Ishikawa (cell line): ENCODE results near the gene FAM163B.

Experiments
- CEBPB ChIP-seq: IDR thresholded peaks from 2 replicates; pipeline ENCODE4 v1.6.1; 2012
- CREB1 ChIP-seq: IDR thresholded peaks from 2 replicates; pipeline ENCODE4 v1.6.1; 2012; ENCODE audit warnings: low read depth
- EGR1 ChIP-seq: IDR thresholded peaks from 2 replicates; pipeline ENCODE4 v1.6.1; 2012
- EP300 ChIP-seq: IDR thresholded peaks from 2 replicates; pipeline ENCODE4 v1.6.1; 2012; ENCODE audit warnings: borderline replicate concordance
- FOXM1 ChIP-seq: IDR thresholded peaks from 2 replicates; pipeline ENCODE4 v1.6.1; 2012; ENCODE audit warnings: low read depth, borderline replicate concordance
- NFIC ChIP-seq: IDR thresholded peaks from 2 replicates; pipeline ENCODE4 v1.6.1; 2012
- RAD21 ChIP-seq: IDR thresholded peaks from 2 replicates; pipeline ENCODE4 v1.6.1; 2012; ENCODE audit warnings: low read depth
- TAF1 ChIP-seq: IDR thresholded peaks from 2 replicates; pipeline ENCODE4 v1.6.1; 2012; ENCODE audit warnings: low read depth, mild to moderate bottlenecking
- TCF12 ChIP-seq: IDR thresholded peaks from 2 replicates; pipeline ENCODE4 v1.6.1; 2012; ENCODE audit warnings: low read depth
- TEAD4 ChIP-seq: IDR thresholded peaks from 2 replicates; pipeline ENCODE4 v1.6.1; 2012
- YY1 ChIP-seq: IDR thresholded peaks from 2 replicates; pipeline ENCODE4 v1.6.1; 2012; ENCODE audit warnings: low read depth
- ZBTB7A ChIP-seq: IDR thresholded peaks from 2 replicates; pipeline ENCODE4 v1.6.1; 2012; ENCODE audit warnings: low read depth
- TF ChIP-seq, protein P1 (sequence below): IDR thresholded peaks from 2 replicates; pipeline ENCODE4 v1.6.1; 2012
- TF ChIP-seq, protein P2 (sequence below): IDR thresholded peaks from 2 replicates; pipeline ENCODE4 v1.6.1; 2012
- TF ChIP-seq, protein P3 (sequence below): IDR thresholded peaks from 2 replicates; pipeline ENCODE4 v1.6.1; 2012; ENCODE audit warnings: low read depth, mild to moderate bottlenecking

Gene FAM163B

DNA sequence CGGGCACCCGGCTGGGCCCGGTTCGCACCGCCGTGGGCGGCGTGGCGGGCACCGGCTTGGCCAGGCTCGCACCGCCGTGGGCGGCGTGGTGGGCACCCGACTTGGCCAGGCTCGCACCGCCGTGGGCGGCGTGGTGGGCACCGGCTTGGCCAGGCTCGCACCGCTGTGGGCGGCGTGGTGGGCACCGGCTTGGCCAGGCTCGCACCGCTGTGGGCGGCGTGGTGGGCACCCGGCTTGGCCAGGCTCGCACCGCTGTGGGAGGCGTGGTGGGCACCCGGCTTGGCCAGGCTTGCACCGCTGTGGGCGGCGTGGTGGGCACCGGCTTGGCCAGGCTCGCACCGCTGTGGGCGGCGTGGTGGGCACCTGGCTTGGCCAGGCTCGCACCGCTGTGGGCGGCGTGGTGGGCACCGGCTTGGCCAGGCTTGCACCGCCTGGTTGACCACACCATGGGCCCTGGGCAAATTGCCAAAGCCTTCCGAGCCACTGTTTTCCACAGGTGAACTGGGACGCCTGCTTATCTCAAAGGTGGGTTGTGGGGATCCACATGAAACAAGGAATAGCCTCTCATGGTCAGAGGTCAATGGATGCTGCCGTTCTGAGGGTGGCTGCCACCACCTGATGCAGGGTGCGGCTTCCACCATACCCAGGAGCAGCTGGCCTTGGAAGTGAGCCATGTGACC, 46.4 kb downstream of the FAM163B start:
- TF ChIP-seq TCF12: no peak
- TF ChIP-seq FOXM1: no peak
- TF ChIP-seq NFIC: 0 out of 2 replicates have a peak, but pooled peaks have one; percentile 30
- no peak for TF ChIP-seq CEBPB
- TF ChIP-seq YY1: no peak

DNA sequence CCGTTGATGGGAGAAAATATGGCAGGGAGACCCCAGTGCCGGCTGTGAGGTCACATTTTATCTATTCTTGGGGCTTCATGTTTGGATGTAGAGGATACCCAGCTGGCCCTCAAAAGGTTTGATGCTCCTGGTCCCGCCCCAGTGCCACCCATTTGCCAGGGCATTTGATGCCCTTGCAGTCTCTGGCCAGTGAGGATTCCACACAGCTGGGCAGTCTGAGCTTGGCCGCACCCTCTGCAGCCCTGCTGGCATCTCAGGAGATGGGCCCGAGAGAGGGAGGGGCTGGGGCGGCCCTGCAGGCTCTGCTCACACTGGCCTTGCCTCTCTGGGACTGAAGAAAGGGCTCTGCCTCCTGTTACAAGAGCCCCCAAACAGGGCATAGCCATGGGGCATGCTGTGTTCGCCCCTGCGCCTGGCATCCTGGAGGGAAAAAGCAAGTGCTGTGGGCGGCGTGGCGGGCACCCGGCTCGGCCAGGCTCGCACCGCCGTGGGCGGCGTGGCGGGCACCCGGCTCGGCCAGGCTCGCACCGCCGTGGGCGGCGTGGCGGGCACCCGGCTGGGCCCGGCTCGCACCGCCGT, 47.1 kb downstream of the FAM163B start:
- TF ChIP-seq EGR1: no peak

DNA sequence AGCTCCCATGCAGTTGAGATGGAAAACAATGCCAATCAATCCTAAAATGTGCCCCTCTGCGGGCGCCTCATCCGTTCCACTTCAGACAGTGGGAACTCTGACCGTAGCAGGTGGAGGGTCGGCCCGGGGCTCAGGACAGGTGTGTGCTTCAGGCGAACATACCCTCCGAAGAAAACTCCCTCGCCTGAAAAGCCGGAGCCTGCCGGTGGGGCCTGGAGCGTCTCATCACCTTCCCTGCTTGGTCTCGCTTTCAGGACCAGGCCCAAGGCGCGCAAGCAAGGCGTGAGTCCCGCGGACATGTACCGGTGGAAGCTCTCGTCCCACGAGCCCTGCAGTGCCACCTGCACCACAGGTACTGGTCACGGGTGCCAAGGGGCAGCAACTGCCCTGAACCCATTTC, 48.2 kb downstream of the FAM163B start:
- TF ChIP-seq EP300 (no peak), TAF1 (no peak), CREB1 (no peak), FOXM1 (no peak), RAD21 (no peak), TCF12 (no peak), YY1 (no peak), TEAD4 (no peak), EGR1 (no peak), NFIC (no peak)
- TF ChIP-seq, protein P1, sequence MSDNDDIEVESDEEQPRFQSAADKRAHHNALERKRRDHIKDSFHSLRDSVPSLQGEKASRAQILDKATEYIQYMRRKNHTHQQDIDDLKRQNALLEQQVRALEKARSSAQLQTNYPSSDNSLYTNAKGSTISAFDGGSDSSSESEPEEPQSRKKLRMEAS: no peak
- TF ChIP-seq, protein P2, sequence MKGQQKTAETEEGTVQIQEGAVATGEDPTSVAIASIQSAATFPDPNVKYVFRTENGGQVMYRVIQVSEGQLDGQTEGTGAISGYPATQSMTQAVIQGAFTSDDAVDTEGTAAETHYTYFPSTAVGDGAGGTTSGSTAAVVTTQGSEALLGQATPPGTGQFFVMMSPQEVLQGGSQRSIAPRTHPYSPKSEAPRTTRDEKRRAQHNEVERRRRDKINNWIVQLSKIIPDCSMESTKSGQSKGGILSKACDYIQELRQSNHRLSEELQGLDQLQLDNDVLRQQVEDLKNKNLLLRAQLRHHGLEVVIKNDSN: no peak
- TF ChIP-seq, protein P3, sequence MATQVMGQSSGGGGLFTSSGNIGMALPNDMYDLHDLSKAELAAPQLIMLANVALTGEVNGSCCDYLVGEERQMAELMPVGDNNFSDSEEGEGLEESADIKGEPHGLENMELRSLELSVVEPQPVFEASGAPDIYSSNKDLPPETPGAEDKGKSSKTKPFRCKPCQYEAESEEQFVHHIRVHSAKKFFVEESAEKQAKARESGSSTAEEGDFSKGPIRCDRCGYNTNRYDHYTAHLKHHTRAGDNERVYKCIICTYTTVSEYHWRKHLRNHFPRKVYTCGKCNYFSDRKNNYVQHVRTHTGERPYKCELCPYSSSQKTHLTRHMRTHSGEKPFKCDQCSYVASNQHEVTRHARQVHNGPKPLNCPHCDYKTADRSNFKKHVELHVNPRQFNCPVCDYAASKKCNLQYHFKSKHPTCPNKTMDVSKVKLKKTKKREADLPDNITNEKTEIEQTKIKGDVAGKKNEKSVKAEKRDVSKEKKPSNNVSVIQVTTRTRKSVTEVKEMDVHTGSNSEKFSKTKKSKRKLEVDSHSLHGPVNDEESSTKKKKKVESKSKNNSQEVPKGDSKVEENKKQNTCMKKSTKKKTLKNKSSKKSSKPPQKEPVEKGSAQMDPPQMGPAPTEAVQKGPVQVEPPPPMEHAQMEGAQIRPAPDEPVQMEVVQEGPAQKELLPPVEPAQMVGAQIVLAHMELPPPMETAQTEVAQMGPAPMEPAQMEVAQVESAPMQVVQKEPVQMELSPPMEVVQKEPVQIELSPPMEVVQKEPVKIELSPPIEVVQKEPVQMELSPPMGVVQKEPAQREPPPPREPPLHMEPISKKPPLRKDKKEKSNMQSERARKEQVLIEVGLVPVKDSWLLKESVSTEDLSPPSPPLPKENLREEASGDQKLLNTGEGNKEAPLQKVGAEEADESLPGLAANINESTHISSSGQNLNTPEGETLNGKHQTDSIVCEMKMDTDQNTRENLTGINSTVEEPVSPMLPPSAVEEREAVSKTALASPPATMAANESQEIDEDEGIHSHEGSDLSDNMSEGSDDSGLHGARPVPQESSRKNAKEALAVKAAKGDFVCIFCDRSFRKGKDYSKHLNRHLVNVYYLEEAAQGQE: no peak

DNA sequence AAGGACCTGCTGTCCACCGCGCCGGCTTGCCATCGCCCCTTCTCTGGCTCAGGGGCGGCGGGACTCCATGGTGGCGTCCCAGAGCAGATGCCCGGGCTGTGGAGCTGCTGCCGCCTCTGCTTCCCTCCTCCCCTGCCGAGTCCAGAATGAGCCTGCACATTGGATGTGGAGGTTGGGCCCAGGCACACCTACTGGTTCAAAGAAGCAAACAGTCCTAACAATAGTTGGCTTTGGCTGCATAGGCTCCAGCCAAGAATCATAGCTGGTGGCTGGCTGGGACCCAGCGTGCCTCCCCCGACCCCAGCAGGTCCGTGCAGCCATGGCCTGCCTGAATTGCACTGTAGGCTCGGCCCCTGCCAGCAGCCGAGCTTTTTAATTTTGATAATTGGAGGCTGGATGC, 48.9 kb downstream of the FAM163B start:
- TF ChIP-seq ZBTB7A (no peak), TEAD4 (no peak), EGR1 (no peak), NFIC (peak; percentile 38; the same call in 1 of the 2 replicates), EP300 (no peak), YY1 (no peak), TCF12 (no peak)
- TF ChIP-seq, protein P1: no peak

DNA sequence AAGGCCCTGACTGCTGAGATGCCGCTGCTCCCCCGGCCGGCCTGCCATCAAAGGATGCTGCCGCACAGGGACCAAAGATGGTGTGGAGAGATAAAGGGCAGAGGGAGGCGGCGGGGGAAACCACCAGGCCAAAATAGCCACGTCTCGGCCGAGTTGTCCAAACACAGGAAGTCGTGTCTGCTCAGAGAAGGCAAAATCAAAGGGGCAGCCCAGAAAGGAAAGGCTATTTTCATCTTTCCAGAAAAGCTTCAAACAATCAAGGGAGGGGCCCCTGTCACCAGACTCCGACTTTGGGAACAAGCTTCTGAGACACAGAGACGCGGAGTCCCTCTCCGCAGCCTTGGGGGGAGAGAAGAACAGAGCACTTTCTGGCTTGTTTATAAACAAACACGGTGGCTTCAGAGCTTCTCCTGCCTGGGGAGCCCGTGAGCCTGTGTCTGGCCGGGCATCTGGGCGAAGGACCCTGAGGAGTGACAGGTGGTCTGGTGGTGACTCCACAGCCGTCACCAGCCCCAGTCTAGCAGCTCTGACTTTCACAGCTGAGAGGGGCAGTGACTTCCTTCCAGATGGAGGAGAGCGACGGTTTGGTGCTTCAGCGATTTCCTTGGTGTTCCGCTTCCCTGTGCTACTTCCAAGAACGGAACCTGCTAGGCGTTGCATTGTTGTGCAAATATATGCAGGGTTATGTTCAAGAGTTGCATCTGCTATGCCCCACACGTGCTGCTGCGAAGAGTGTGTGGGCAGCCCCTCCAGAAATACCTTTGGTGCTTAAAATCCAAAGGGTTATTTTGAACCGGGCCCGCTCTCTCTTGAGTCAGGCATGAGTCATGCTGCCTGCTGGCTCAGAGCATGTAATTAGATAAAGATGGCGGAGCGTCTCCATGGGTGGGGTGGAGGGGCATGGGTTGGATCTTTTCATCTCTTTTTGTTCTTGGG, 50.7 kb downstream of the FAM163B start:
- no peak for TF ChIP-seq NFIC
- no peak for TF ChIP-seq YY1
- TF ChIP-seq TAF1: no peak
- TF ChIP-seq, protein P1: no peak
- no peak for TF ChIP-seq TCF12
- TF ChIP-seq RAD21: no peak
- TF ChIP-seq CEBPB: no peak
- TF ChIP-seq, protein P2: no peak
- TF ChIP-seq CREB1: no peak
- TF ChIP-seq EGR1: no peak
- TF ChIP-seq ZBTB7A: no peak
- no peak for TF ChIP-seq TEAD4
- no peak for TF ChIP-seq FOXM1
- TF ChIP-seq, protein P3: no peak
- TF ChIP-seq EP300: no peak

DNA sequence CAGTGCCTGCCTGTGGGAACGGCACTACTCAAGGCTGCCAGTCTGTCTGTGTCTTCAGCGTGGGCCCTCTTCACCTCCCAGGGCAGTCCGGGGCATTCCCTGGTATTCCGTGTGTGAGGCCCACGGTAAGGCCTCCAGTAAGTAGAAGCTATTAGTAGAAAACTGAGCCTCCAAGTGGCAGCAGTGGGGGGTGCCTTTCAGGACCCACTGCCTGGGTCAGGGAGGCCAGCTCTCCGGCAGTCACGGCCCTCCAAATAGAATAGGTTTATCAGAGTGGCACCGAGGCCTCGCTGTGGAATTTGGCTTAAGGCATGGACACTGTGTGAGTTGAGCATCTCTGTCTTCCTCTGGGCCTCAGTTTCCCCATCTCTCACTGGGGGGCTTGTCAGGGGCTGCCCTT, 51.6 kb downstream of the FAM163B start:
- no peak for TF ChIP-seq EGR1
- TF ChIP-seq, protein P3: no peak
- TF ChIP-seq TEAD4: no peak
- TF ChIP-seq, protein P1: no peak
